Stromal cell of bone marrow (primary cell): ENCODE data around the gene CADPS2.

Experiments used
- DNase-seq: peaks from one replicate; pipeline ENCODE4 v3.0.0-alpha.2; 2012; ENCODE audit warnings: low read depth

The CADPS2 gene

GRCh38 chr7:122521767-122522166 is 364.5 kb downstream of the CADPS2 start:
- no peak for DNase-seq

- no peak for DNase-seq
Observed at GRCh38 chr7:122520971-122521555, 365.2 kb downstream of the CADPS2 start.

GRCh38 chr7:122518488-122518887 is 367.8 kb downstream of the CADPS2 start:
- no peak for DNase-seq

GRCh38 chr7:122517576-122517975 is 368.7 kb downstream of the CADPS2 start:
- no peak for DNase-seq

- no peak for DNase-seq
Observed at GRCh38 chr7:122515404-122515803, 370.9 kb downstream of the CADPS2 start.

GRCh38 chr7:122511268-122511667 is 375.0 kb downstream of the CADPS2 start:
- DNase-seq, result no peak

GRCh38 chr7:122507591-122507990 is 378.7 kb downstream of the CADPS2 start:
- no peak for DNase-seq

- DNase-seq, result no peak
Observed at GRCh38 chr7:122492007-122492406, 394.3 kb downstream of the CADPS2 start.

- no peak for DNase-seq
Observed at GRCh38 chr7:122488241-122488640, 398.0 kb downstream of the CADPS2 start.

- DNase-seq, result no peak
Observed at GRCh38 chr7:122487131-122487530, 399.1 kb downstream of the CADPS2 start.

GRCh38 chr7:122485856-122486255 is 400.4 kb downstream of the CADPS2 start:
- DNase-seq, result no peak

- DNase-seq, result no peak
Observed at GRCh38 chr7:122482212-122482611, 404.0 kb downstream of the CADPS2 start.

GRCh38 chr7:122470859-122471258 is 415.4 kb downstream of the CADPS2 start:
- DNase-seq, result no peak

GRCh38 chr7:122468945-122469344 is 417.3 kb downstream of the CADPS2 start:
- no peak for DNase-seq

GRCh38 chr7:122467661-122468449 is 418.4 kb downstream of the CADPS2 start:
- no peak for DNase-seq

GRCh38 chr7:122465296-122465695 is 421.0 kb downstream of the CADPS2 start:
- no peak for DNase-seq

- no peak for DNase-seq
Observed at GRCh38 chr7:122463631-122464030, 422.6 kb downstream of the CADPS2 start.

GRCh38 chr7:122460936-122461335 is 425.3 kb downstream of the CADPS2 start:
- DNase-seq, result no peak

GRCh38 chr7:122457969-122458368 is 428.3 kb downstream of the CADPS2 start:
- no peak for DNase-seq

- no peak for DNase-seq
Observed at GRCh38 chr7:122457325-122457724, 428.9 kb downstream of the CADPS2 start.

GRCh38 chr7:122454776-122455507 is 431.3 kb downstream of the CADPS2 start:
- no peak for DNase-seq

GRCh38 chr7:122453432-122453831 is 432.8 kb downstream of the CADPS2 start:
- no peak for DNase-seq
